Mammary epithelial cell (primary cell): ENCODE measurements around the gene COL13A1.

Experiments
- CTCF ChIP-seq, 2 donors: IDR thresholded peaks in 1 of 2; conservative IDR thresholded peaks in 1 of 2; 2 replicates each; pipeline ENCODE4 v1.5.1; 2011 to 2012; ENCODE audit warnings: inconsistent platforms in 2 of 2, low read length in 2 of 2, mild to moderate bottlenecking in 2 of 2, control low read depth in 1 of 2, low read depth in 1 of 2; ENCODE audit not compliant: insufficient read depth in 1 of 2; ENCODE audit errors: extremely low read depth in 1 of 2
- EZH2 ChIP-seq: IDR thresholded peaks from 2 replicates; pipeline ENCODE4 v1.6.1; 2012; ENCODE audit warnings: low read length, inconsistent platforms, borderline replicate concordance

GRCh38 chr10:69839696-69840345 is 38.1 kb downstream of the COL13A1 start:
- TF ChIP-seq CTCF (conservative IDR thresholded peaks at IDR 0.05 in 1 of 2, IDR thresholded peaks at IDR 0.05 in 1 of 2; ENCODE audit: extremely low read depth in 1 of 2, insufficient read depth in 1 of 2, low read depth in 1 of 2, low read length in 2 of 2) = no peak
- no peak for TF ChIP-seq EZH2
